Memory B cell (primary cell): ENCODE results near the gene BTBD6.

Experiments used
- ATAC-seq: fragments of 150-1000 bp; cut with Tn5 transposase; 2 replicates; pipeline ENCODE4 v1.10.0; 2021; ENCODE audit warnings: low read depth, mild to moderate bottlenecking, moderate library complexity
- DNase-seq, 2 donors: peaks; one replicate each; pipeline ENCODE4 v3.0.0; 2022; ENCODE audit warnings: low spot score in 2 of 2
- H3K27ac Mint-ChIP-seq: one replicate; pipeline ENCODE4 v1.8.0; 2022; ENCODE audit warnings: mild to moderate bottlenecking, moderate library complexity, mixed read lengths
- H3K27me3 Mint-ChIP-seq: one replicate; pipeline ENCODE4 v1.8.0; 2022; ENCODE audit warnings: mixed read lengths
- H3K36me3 Mint-ChIP-seq: one replicate; pipeline ENCODE4 v1.8.0; 2022; ENCODE audit warnings: mild to moderate bottlenecking, mixed read lengths
- H3K4me1 Mint-ChIP-seq: one replicate; pipeline ENCODE4 v1.8.0; 2022; ENCODE audit warnings: mixed read lengths
- H3K4me3 Mint-ChIP-seq: one replicate; pipeline ENCODE4 v1.8.0; 2022; ENCODE audit warnings: mild to moderate bottlenecking, moderate library complexity, mixed read lengths
- H3K9me3 Mint-ChIP-seq: one replicate; pipeline ENCODE4 v1.8.0; 2022; ENCODE audit warnings: mixed read lengths

Gene BTBD6

DNA sequence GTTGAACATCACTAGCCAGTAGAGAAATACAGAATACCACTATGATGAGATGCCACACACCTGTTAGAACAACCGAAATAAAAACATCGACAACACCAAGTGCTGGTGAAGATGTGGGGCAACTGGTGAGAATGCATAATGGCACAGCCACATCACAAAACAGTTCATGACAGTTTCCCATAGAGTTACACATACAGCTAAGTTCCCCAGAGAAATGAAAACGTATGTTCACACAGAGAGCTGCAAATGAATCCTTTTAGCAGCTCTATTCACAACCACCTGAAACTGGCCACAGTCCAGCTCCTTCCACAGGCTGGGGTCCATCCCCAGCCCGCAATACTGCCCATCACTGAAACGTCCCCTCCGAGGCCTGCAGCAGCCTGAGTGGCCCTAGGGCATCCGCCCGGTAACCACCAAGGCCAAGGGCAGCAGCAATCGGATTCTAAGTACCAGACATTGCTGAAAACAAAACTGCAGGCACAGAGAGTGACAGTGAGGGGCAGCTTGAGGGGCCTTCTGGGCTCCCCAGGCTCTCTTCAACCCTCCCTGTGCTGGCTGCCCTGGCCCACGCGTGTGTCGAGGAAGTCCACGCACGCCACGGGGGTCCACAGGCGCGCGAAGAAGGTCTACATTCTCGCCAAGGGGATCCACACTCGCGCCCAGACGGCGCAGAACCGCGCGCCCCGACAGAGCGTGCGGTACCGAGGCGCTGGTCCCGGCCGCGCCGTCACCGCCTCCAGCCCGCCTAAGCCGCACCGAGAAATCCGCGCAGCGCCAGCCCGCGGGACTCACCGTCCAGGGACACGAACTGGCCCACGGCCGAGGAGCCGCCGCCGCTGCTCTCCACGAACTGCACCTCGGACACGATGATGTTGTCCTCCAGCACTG lies 51.6 kb downstream of the BTBD6 start:
- peaks cover 18% of the 10 kb centered on the region for H3K4me1 Mint-ChIP-seq
- DNase-seq = no peak
- no peaks in the 10 kb centered on the region for H3K36me3 Mint-ChIP-seq
- H3K9me3 Mint-ChIP-seq = no peaks in the 10 kb centered on the region
- peak overlapping the region; percentile 83 for H3K4me3 Mint-ChIP-seq
- H3K27me3 Mint-ChIP-seq = no peaks in the 10 kb centered on the region
- H3K27ac Mint-ChIP-seq = peak overlapping the region; percentile 69
- ATAC-seq = peak; percentile 0
